ENCODE measurements around the gene PTPRM.

- no peak for TF ChIP-seq CTCF (conservative IDR thresholded peaks at IDR 0.05; ENCODE audit: low read depth, low read length)
- TF ChIP-seq EZH2 (IDR thresholded peaks at IDR 0.05; ENCODE audit: low read length, unreplicated experiment): no peak
Measured at GRCh38 chr18:8091035-8091434, 523.9 kb downstream of the PTPRM start.
